Measurements from ENCODE around the gene POLR2C.
"Not testable (repeated sequence)": the region's sequence is repeated elsewhere in the genome, so short reads cannot be mapped to it uniquely, and the experiment has no call there.

The POLR2C gene

GRCh38 chr16:57486858-57487834 lies 24.7 kb downstream of the POLR2C start:
- no peak for DNase-seq (ENCODE audit: extremely low read depth, insufficient read length)
- Histone ChIP-seq H3K4me3 (replicated peaks; ENCODE audit: low read depth, low read length) (peak overlapping the region; percentile 64), H3K36me3 (ENCODE audit: control insufficient read depth, insufficient read depth, low read length) (no peaks in the 10 kb centered on the region), H3K27me3 (replicated peaks; ENCODE audit: control insufficient read depth, insufficient read depth, low read length) (no peaks in the 10 kb centered on the region)
- TF ChIP-seq, protein P1, sequence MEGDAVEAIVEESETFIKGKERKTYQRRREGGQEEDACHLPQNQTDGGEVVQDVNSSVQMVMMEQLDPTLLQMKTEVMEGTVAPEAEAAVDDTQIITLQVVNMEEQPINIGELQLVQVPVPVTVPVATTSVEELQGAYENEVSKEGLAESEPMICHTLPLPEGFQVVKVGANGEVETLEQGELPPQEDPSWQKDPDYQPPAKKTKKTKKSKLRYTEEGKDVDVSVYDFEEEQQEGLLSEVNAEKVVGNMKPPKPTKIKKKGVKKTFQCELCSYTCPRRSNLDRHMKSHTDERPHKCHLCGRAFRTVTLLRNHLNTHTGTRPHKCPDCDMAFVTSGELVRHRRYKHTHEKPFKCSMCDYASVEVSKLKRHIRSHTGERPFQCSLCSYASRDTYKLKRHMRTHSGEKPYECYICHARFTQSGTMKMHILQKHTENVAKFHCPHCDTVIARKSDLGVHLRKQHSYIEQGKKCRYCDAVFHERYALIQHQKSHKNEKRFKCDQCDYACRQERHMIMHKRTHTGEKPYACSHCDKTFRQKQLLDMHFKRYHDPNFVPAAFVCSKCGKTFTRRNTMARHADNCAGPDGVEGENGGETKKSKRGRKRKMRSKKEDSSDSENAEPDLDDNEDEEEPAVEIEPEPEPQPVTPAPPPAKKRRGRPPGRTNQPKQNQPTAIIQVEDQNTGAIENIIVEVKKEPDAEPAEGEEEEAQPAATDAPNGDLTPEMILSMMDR (IDR thresholded peaks at IDR 0.05; ENCODE audit: insufficient read depth, low read length, poor library complexity, severe bottlenecking) = no peak

DNA sequence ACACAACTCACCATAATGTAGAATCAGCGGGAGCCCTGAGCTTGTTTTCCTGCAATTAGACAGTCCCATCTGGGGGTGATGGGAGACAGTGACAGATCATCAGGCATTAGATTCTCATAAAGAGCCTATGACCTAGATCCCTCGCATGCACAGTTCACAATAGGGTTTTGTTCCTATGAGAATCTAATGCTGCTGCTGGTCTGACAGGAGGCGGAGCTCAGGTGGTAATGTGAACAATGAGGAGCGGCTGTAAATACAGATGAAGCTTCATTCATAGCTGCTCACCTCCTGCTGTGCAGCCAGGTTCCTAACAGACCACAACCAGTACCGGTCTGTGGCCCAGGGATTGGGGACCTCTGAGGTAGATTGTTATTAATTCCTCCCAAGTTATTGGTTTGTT lies 26.8 kb downstream of the POLR2C start:
- no peak for DNase-seq (ENCODE audit: extremely low read depth, insufficient read length)
- no peaks in the 10 kb centered on the region for H3K27me3 ChIP-seq (replicated peaks; ENCODE audit: control insufficient read depth, insufficient read depth, low read length)

GRCh38 chr16:57493767-57494166 lies 31.3 kb downstream of the POLR2C start:
- TF ChIP-seq, protein P1 (IDR thresholded peaks at IDR 0.05; ENCODE audit: insufficient read depth, low read length, poor library complexity, severe bottlenecking) = no peak
- H3K36me3 ChIP-seq (ENCODE audit: control insufficient read depth, insufficient read depth, low read length) = no peaks in the 10 kb centered on the region
- no peak for DNase-seq (ENCODE audit: extremely low read depth, insufficient read length)
- H3K4me3 ChIP-seq (replicated peaks; ENCODE audit: low read depth, low read length) = no peak overlapping the region
- no peaks in the 10 kb centered on the region; the same call in 1 of the 2 replicates for H3K27me3 ChIP-seq (replicated peaks; ENCODE audit: control insufficient read depth, insufficient read depth, low read length)

More for the DNA sequence above, 26.8 kb downstream of the POLR2C start:
- Histone ChIP-seq H3K4me3 (replicated peaks; ENCODE audit: low read depth, low read length) (no peak overlapping the region), H3K36me3 (ENCODE audit: control insufficient read depth, insufficient read depth, low read length) (no peaks in the 10 kb centered on the region)
- TF ChIP-seq, protein P1 (IDR thresholded peaks at IDR 0.05; ENCODE audit: insufficient read depth, low read length, poor library complexity, severe bottlenecking) = no peak

- Histone ChIP-seq H3K36me3 (ENCODE audit: control insufficient read depth, insufficient read depth, low read length) (no peaks in the 10 kb centered on the region), H3K27me3 (replicated peaks; ENCODE audit: control insufficient read depth, insufficient read depth, low read length) (no peaks in the 10 kb centered on the region; the same call in 1 of the 2 replicates), H3K4me3 (replicated peaks; ENCODE audit: low read depth, low read length) (no peak overlapping the region)
- DNase-seq (ENCODE audit: extremely low read depth, insufficient read length) = no peak
- TF ChIP-seq, protein P1 (IDR thresholded peaks at IDR 0.05; ENCODE audit: insufficient read depth, low read length, poor library complexity, severe bottlenecking) = no peak
These were observed 34.6 kb downstream of the POLR2C start for GRCh38 chr16:57497121-57497520.

- TF ChIP-seq, protein P1 (IDR thresholded peaks at IDR 0.05; ENCODE audit: insufficient read depth, low read length, poor library complexity, severe bottlenecking) = no peak
- no peak overlapping the region for H3K4me3 ChIP-seq (replicated peaks; ENCODE audit: low read depth, low read length)
These were observed 35.6 kb downstream of the POLR2C start for GRCh38 chr16:57498031-57498430.

DNA sequence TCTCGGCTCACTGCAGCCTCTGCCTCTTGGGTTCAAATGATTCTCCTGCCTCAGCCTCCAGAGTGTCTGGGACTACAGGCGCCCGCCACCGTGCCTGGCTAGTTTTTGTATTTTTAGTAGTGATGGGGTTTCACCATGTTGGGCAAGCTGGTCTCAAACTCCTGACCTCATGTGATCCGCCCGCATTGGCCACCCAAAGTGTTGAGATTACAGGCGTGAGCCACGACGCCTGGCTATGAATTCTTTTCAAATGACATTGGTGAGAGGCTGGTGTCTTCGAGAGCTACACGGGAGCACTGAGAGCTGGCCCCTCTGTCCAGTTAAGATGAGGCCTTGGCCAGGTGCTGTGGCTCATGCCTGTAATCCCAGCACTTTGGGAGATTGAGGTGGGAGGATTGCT lies 37.5 kb downstream of the POLR2C start:
- not testable (repeated sequence) for H3K36me3 ChIP-seq (ENCODE audit: control insufficient read depth, insufficient read depth, low read length); DNase-seq (ENCODE audit: extremely low read depth, insufficient read length); H3K27me3 ChIP-seq (replicated peaks; ENCODE audit: control insufficient read depth, insufficient read depth, low read length); H3K4me3 ChIP-seq (replicated peaks; ENCODE audit: low read depth, low read length)

More at GRCh38 chr16:57498031-57498430, 35.6 kb downstream of the POLR2C start:
- Histone ChIP-seq H3K36me3 (ENCODE audit: control insufficient read depth, insufficient read depth, low read length) (no peaks in the 10 kb centered on the region), H3K27me3 (replicated peaks; ENCODE audit: control insufficient read depth, insufficient read depth, low read length) (no peaks in the 10 kb centered on the region; the same call in 1 of the 2 replicates)
- no peak for DNase-seq (ENCODE audit: extremely low read depth, insufficient read length)
